HG03342 (cell line): ENCODE results near the gene XYLT1.

Experiments used
- ATAC-seq: cut with Tn5 transposase; IDR thresholded peaks from one replicate; pipeline ENCODE4 v1.9.1; 2021; ENCODE audit warnings: mild to moderate bottlenecking, moderate library complexity; ENCODE audit not compliant: unreplicated experiment

The XYLT1 gene

DNA sequence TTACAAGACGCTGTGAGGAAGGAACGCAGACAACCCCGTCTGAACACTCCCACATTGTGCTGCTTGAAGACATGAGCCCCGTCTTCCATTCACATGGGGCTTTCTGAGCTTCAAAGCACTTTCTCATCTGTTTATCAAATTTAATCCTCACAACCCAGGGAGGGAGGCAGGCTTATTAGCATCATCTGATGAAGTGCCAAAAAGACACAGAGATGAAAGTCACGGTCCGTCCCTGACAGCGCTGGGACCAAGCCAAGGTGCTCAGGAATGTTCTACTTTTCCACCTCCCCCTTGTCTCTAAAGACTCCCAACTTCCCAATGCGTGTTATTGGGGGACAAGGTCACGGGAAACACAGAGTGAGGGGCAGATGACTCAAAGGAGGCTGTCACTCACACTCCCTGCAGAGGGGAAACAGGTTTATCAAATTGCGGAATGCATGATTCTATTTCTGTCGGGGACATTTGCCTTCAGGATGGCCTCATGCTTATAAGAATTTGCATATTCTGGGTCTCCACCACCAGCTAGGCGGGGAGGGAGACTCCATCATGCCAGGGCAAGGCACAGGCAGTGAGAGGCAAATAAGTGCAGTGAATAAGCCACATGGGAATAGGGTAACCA lies 10.7 kb downstream of the XYLT1 start:
- ATAC-seq, result no peak

DNA sequence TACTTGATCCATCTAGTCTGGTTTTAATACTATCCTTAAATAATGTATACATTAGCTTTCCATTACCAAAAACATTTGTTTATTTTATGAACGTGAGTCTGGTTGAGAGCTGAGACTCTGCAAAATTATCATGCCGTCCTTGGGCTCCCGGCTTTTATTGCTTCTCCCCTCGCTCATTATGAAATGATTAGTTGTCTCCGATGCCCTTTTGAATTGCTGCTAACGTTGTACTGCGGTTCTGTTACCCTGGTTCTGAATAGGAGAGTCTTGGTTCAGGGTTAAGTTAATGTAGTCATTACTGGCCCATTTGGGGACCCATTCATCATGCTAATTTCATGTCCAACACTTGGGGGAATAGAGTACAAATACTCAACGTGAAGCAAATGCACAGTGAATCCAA lies 12.8 kb downstream of the XYLT1 start:
- ATAC-seq, result no peak

GRCh38 chr16:17457513-17457912 lies 13.2 kb downstream of the XYLT1 start:
- ATAC-seq, result no peak

- ATAC-seq, result no peak
Observed at GRCh38 chr16:17454162-17454730, 16.5 kb downstream of the XYLT1 start.

DNA sequence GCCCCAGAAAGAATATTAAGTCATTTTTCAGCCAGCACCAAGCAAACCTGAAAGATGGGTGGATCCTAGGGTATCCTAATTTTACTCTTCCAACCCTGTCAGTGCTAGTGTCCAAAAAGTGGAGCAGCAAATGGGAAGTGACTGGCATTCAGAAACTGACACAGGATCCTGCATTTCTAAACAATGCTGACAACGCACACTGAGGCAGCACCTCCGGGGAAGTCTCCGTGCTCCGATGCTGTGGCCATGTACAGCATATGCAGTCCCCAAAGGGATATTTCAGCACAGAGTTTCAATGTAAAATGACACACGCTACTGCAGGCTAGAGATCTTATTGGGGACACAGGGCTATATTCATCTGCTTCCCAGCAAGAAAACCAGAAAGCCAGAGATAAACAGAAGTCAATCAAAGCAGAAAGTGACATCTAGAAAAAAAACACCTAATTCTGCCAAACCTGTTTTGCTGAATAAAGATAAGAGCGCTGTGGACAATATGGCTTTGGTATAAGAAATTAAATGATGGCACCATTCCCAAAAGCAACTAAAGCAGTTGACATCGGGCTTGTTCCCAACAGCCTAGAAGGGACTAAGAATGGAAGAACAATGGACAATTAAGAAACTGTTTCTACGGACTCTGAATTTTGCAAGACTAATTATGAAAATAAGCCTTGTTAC lies 17.3 kb downstream of the XYLT1 start:
- no peak for ATAC-seq

- ATAC-seq, result no peak
Observed at GRCh38 chr16:17452922-17453321, 17.8 kb downstream of the XYLT1 start.

DNA sequence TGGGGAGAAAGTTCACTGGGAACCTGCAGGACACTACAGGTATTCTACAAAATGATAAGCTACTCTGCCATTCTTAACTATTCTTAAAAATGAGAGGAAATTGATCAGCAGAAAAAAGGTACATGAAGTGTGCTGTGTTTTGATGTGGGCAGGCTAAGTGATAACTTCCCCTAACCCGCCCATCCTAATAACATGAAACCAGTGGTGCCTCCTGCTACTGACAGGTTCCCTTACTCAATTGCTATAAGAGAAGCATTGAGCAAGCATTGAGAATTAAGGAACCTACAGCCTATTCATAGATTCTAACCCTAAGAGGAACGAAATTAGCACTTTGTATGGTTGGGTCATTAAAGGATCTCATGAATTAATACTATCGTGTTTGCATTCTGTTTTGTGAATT lies 18.9 kb downstream of the XYLT1 start:
- no peak for ATAC-seq

- ATAC-seq, result no peak
Observed at GRCh38 chr16:17450291-17450690, 20.5 kb downstream of the XYLT1 start.

DNA sequence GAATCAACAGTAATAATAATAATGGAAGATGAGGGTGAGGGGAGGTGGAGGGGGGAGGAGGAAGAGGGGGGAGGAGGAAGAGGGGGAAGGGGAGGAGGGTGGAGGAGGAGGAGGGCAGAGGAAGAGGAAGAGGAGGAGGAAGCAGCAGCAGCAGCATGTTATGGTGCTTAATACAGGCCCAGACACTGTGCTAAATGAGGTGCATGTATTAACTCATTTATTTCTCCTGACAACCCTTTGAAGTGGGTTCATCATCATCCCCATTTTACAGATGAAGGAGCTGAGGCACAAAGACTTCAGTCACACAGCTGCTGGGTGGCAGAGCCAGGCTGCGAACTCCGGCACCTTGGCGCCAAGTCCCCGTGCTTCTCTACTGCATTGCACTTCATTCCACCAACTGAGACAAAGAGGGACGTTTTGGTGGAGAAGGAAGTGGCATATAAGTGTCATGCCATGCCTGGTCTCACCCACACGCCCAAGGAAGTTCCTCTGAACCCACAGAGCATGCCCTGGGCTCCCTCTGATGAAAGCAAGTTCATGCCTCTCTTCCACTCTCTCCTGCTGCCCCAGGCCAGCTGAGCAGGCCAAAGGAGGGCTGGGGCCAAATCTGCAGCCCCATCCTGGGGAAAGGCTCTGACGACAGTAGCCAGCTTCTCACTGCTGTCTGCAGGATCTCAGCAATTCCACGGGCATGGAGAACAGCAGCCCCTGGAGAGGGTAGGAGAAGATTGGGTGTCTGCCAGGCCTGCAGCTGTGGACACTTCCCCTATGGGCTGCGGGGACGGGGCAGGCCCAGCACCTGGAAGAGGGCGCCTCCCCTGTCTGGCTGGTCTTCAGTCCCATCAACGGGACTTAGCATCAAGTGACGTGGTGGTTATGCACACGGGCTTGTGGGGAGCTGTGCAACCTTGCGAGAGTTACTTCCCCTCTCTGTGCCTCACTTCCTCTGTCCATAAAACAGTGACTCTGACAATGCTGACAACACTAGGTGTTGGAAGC lies 21.8 kb downstream of the XYLT1 start:
- no peak for ATAC-seq

GRCh38 chr16:17447101-17447569 lies 23.6 kb downstream of the XYLT1 start:
- no peak for ATAC-seq

- no peak for ATAC-seq
Observed at GRCh38 chr16:17446661-17447060, 24.1 kb downstream of the XYLT1 start.

GRCh38 chr16:17445421-17445820 lies 25.3 kb downstream of the XYLT1 start:
- ATAC-seq, result no peak

GRCh38 chr16:17444658-17445057 lies 26.1 kb downstream of the XYLT1 start:
- ATAC-seq, result no peak

GRCh38 chr16:17440131-17440530 lies 30.6 kb downstream of the XYLT1 start:
- ATAC-seq, result no peak

DNA sequence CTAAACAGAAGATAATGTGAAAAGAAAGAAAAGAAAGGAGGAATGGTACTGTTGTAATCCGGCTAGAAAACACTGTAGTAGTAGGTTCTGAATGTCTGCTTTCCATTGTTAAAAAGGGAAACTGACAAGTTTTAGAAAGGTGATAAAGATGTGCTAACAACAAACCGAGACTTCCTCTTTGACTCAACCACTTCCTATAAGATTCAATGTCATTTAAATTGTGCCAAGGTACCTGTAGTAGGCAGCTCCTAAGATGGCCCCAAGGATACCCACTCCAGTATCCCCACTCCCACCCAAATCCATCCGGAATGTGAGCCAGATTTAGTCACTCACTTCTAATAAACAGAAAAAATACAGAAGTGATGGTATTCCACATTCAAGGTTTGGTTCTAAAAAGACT lies 31.2 kb downstream of the XYLT1 start:
- ATAC-seq, result no peak

DNA sequence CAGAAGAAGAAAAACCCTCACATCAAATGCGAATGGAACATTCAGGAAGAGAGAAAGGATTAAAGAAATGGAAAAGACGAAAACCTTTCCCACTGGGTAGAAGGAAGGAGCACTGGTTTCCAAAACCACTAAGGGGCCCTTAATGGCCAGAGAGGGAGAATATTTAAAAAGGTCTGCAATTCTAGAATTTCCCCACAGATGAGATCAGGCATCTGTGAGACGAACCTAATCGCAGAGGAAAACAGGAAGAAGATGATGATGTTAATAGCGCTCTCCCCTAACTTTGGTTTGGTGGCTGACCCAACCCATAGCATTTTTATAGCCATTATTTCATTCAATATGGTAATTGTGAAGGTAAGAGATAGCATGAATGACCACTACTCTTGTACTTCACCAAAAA lies 32.8 kb downstream of the XYLT1 start:
- ATAC-seq, result no peak

GRCh38 chr16:17437127-17437720 lies 33.5 kb downstream of the XYLT1 start:
- no peak for ATAC-seq

DNA sequence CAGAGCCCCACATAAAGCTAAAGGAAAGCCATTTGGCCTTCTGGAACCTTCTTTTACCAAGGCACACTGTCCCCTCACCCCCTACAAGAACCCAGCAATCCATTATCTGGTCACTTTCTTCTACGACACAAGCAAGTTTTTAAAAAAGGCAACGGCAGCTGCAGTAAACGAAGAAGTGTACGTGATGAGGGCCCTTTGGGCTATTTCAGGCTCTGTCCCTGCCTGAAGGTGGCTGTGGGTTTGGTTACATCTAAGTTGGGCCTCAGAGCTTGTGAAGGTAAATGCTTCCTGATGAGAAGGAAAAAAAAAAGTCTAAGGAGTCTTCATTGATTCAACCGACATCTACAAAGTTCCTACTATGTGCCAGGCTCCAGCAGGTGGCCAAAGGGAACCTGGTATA lies 35.4 kb downstream of the XYLT1 start:
- ATAC-seq, result no peak

GRCh38 chr16:17433577-17434451 lies 36.9 kb downstream of the XYLT1 start:
- no peak for ATAC-seq
